Cardiac muscle cell (in vitro differentiated cells and primary cell): Measurements from ENCODE around the gene DEDD2. TPM values are rescaled to one million over a fixed set of nuclear protein-coding genes. Genes with fewer than 3 reads are reported as not detected.
A peak's percentile ranks its signal among the peaks of the same experiment; 100 is the strongest.

Source experiments
- DNase-seq, 2 donors: peaks; one replicate each; pipeline versions ENCODE4 v3.0.0 to v3.0.0-alpha.2; 2010 to 2017; ENCODE audit warnings: low read depth in 1 of 2, low spot score in 1 of 2
- H3K27ac ChIP-seq: fragments of 200-600 bp; sonication (generic); 2 replicates; pipeline ENCODE4 v1.5.1; 2016
- H3K27me3 ChIP-seq: fragments of 200-600 bp; sonication (generic); 2 replicates; pipeline ENCODE4 v1.6.0; 2016; ENCODE audit warnings: control low read depth
- H3K36me3 ChIP-seq: fragments of 200-600 bp; sonication (generic); 2 replicates; pipeline ENCODE4 v1.5.1; 2016; ENCODE audit warnings: control low read depth
- H3K4me1 ChIP-seq: fragments of 200-600 bp; sonication (generic); 2 replicates; pipeline ENCODE4 v1.8.1; 2017; ENCODE audit warnings: low read depth, mild to moderate bottlenecking, mixed run types
- H3K4me3 ChIP-seq: fragments of 200-600 bp; sonication (generic); 2 replicates; pipeline ENCODE4 v1.5.1; 2016; ENCODE audit warnings: mild to moderate bottlenecking
- H3K9me3 ChIP-seq: fragments of 200-600 bp; sonication (generic); 2 replicates; pipeline ENCODE4 v1.5.1; 2017; ENCODE audit warnings: low read depth, mild to moderate bottlenecking, control low read depth
- CTCF ChIP-seq: IDR thresholded peaks from 2 replicates; pipeline ENCODE4 v1.5.1; 2012; ENCODE audit warnings: low read depth, mild to moderate bottlenecking, low read length
- polyA plus RNA-seq: library from polyadenylated mRNA; unstranded; fragments of >200 nt; fragmentation: Nextera tagmentation; extraction: Ambion mirVana; gene quantifications from 2 replicates; pipeline ENCODE4 v1.2.1, GENCODE V29; 2016
- total RNA-seq: library from RNA; depleted of rRNA; stranded (reverse); fragments of >200 nt; gene quantifications from 2 replicates; pipeline ENCODE4 v1.2.3, GENCODE V29; 2016

DEDD2 gene
- total and polyA plus RNA-seq, 2 experiments from 2014 or later = 46.0 to 69.7 TPM

GRCh38 chr19:42185277-42185676, 32.2 kb downstream of the DEDD2 start:
- Histone ChIP-seq H3K27ac (no peak overlapping the region), H3K4me3 (no peak overlapping the region), H3K9me3 (no peaks in the 10 kb centered on the region), H3K4me1 (no peaks in the 10 kb centered on the region), H3K27me3 (peaks cover 40% of the 10 kb centered on the region), H3K36me3 (no peaks in the 10 kb centered on the region)
- DNase-seq = peak in 1 of 2 donors; percentile 56
- TF ChIP-seq CTCF = no peak

- TF ChIP-seq CTCF = peak; percentile 96
- Histone ChIP-seq H3K9me3 (no peaks in the 10 kb centered on the region), H3K36me3 (no peaks in the 10 kb centered on the region), H3K4me1 (no peaks in the 10 kb centered on the region), H3K4me3 (no peak overlapping the region), H3K27me3 (peaks cover 48% of the 10 kb centered on the region), H3K27ac (no peak overlapping the region)
- DNase-seq = peak; percentile 87 to 88
These were observed 33.0 kb downstream of the DEDD2 start for GRCh38 chr19:42184401-42184861.

GRCh38 chr19:42178791-42179674, 38.4 kb downstream of the DEDD2 start:
- H3K27ac ChIP-seq = no peak overlapping the region
- TF ChIP-seq CTCF = peak; percentile 38
- peak in 1 of 2 donors; percentile 15 for DNase-seq

GRCh38 chr19:42177686-42178019, 39.8 kb downstream of the DEDD2 start:
- H3K4me1 ChIP-seq = peaks cover 5% of the 10 kb centered on the region
- no peak overlapping the region for H3K4me3 ChIP-seq

More at GRCh38 chr19:42178791-42179674, 38.4 kb downstream of the DEDD2 start:
- peaks cover 94% of the 10 kb centered on the region for H3K27me3 ChIP-seq
- no peaks in the 10 kb centered on the region for H3K36me3 ChIP-seq
- no peak overlapping the region for H3K4me3 ChIP-seq
- no peaks in the 10 kb centered on the region for H3K9me3 ChIP-seq
- peaks cover 5% of the 10 kb centered on the region for H3K4me1 ChIP-seq

More at GRCh38 chr19:42177686-42178019, 39.8 kb downstream of the DEDD2 start:
- no peak for TF ChIP-seq CTCF
- Histone ChIP-seq H3K27me3 (peaks cover 98% of the 10 kb centered on the region), H3K27ac (no peak overlapping the region), H3K36me3 (no peaks in the 10 kb centered on the region), H3K9me3 (no peaks in the 10 kb centered on the region)
- no peak for DNase-seq
